Neural crest cell (in vitro differentiated cells): ENCODE results near the gene TMEM18. TPM values are rescaled to one million over a fixed set of nuclear protein-coding genes. Genes with fewer than 3 reads are reported as not detected.

Experiments used
- DNase-seq: peaks from one replicate; pipeline ENCODE4 v3.0.0; 2021; ENCODE audit warnings: low read depth, mixed read lengths, low spot score
- H3K27ac Mint-ChIP-seq: one replicate; pipeline ENCODE4 v1.8.0; 2021; ENCODE audit warnings: mild to moderate bottlenecking, mixed read lengths; ENCODE audit not compliant: unreplicated experiment
- H3K27me3 Mint-ChIP-seq: 2 replicates; pipeline ENCODE4 v1.8.0; 2021; ENCODE audit warnings: low read depth, mild to moderate bottlenecking, mixed read lengths
- H3K36me3 Mint-ChIP-seq: 2 replicates; pipeline ENCODE4 v1.8.0; 2021; ENCODE audit warnings: low read depth, mild to moderate bottlenecking, mixed read lengths
- H3K4me1 Mint-ChIP-seq: 2 replicates; pipeline ENCODE4 v1.8.0; 2021; ENCODE audit warnings: mixed read lengths
- H3K4me3 Mint-ChIP-seq: one replicate; pipeline ENCODE4 v1.8.0; 2021; ENCODE audit warnings: mild to moderate bottlenecking, mixed read lengths
- H3K9me3 Mint-ChIP-seq: 2 replicates; pipeline ENCODE4 v1.8.0; 2021; ENCODE audit warnings: mixed read lengths
- CTCF ChIP-seq: fragments of 200-600 bp; sonication (generic); conservative IDR thresholded peaks from 2 replicates; pipeline ENCODE4 v1.5.0; 2021; ENCODE audit warnings: antibody characterized with exemption, mild to moderate bottlenecking
- total RNA-seq: library from RNA; stranded (reverse); gene quantifications from 2 replicates; pipeline ENCODE4 v1.2.1, GENCODE V29; 2021

TMEM18 gene
- total RNA-seq, 1 donor from 2014 or later = 27.7 TPM

GRCh38 chr2:632471-632870 lies 44.7 kb downstream of the TMEM18 start:
- no peak for TF ChIP-seq CTCF
- no peaks in the 10 kb centered on the region for H3K27me3 Mint-ChIP-seq
- peaks cover 7% of the 10 kb centered on the region for H3K36me3 Mint-ChIP-seq
- no peak overlapping the region for H3K4me3 Mint-ChIP-seq
- H3K27ac Mint-ChIP-seq = no peak overlapping the region
- no peak for DNase-seq
- peaks cover 9% of the 10 kb centered on the region for H3K9me3 Mint-ChIP-seq
- peaks cover 14% of the 10 kb centered on the region for H3K4me1 Mint-ChIP-seq

- no peak overlapping the region for H3K4me3 Mint-ChIP-seq
- no peak for DNase-seq
- no peak overlapping the region for H3K27ac Mint-ChIP-seq
- TF ChIP-seq CTCF = no peak
- H3K27me3 Mint-ChIP-seq = no peaks in the 10 kb centered on the region
- H3K36me3 Mint-ChIP-seq = peaks cover 4% of the 10 kb centered on the region
- peaks cover 6% of the 10 kb centered on the region for H3K9me3 Mint-ChIP-seq
- peaks cover 19% of the 10 kb centered on the region for H3K4me1 Mint-ChIP-seq
Measured at GRCh38 chr2:631741-632140, 45.5 kb downstream of the TMEM18 start.

- Mint-ChIP-seq H3K9me3 (peaks cover 6% of the 10 kb centered on the region), H3K27ac (no peak overlapping the region), H3K27me3 (no peaks in the 10 kb centered on the region), H3K4me3 (no peak overlapping the region), H3K36me3 (peaks cover 4% of the 10 kb centered on the region), H3K4me1 (peaks cover 24% of the 10 kb centered on the region)
- no peak for DNase-seq
- TF ChIP-seq CTCF = no peak
Measured at GRCh38 chr2:630451-631320, 46.5 kb downstream of the TMEM18 start.

- Mint-ChIP-seq H3K27me3 (no peaks in the 10 kb centered on the region), H3K4me3 (no peak overlapping the region), H3K4me1 (peaks cover 30% of the 10 kb centered on the region), H3K36me3 (peaks cover 4% of the 10 kb centered on the region), H3K27ac (no peak overlapping the region), H3K9me3 (peaks cover 6% of the 10 kb centered on the region)
- no peak for TF ChIP-seq CTCF
- DNase-seq = no peak
Measured at GRCh38 chr2:629961-630360, 47.2 kb downstream of the TMEM18 start.

GRCh38 chr2:628651-629050 lies 48.6 kb downstream of the TMEM18 start:
- H3K27ac Mint-ChIP-seq = no peak overlapping the region
- DNase-seq = no peak

More at GRCh38 chr2:628651-629050, 48.6 kb downstream of the TMEM18 start:
- peaks cover 4% of the 10 kb centered on the region for H3K36me3 Mint-ChIP-seq
- peaks cover 27% of the 10 kb centered on the region for H3K4me1 Mint-ChIP-seq
- no peak for TF ChIP-seq CTCF
- peaks cover 6% of the 10 kb centered on the region for H3K9me3 Mint-ChIP-seq
- no peaks in the 10 kb centered on the region for H3K27me3 Mint-ChIP-seq
- no peak overlapping the region for H3K4me3 Mint-ChIP-seq
